ENCODE results near the gene TMEM119.

DNA sequence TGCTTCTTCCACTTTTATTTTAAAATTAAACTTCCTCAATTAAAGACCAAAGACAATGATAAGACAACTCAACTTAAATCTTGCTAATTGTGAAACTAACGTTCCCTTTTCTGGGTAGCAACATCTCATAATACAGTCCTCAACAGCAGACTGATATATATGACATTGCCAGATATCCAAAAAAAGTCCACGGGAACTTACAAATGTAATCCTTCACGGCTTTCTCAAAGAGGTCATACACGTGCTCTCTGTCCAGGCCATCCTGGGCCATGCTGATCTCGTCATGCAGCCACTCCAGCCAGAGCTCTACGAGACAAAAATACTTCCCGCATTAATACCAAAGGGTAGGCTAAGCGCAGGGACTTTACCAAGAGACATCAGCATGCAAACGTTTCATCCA lies 50.2 kb downstream of the TMEM119 start:
- TF ChIP-seq CTCF (IDR thresholded peaks at IDR 0.05; ENCODE audit: poor library complexity) (no peak), EZH2phosphoT487 (IDR thresholded peaks at IDR 0.05; ENCODE audit: low read depth, severe bottlenecking, unreplicated experiment) (no peak), EZH2 (IDR thresholded peaks at IDR 0.05; ENCODE audit: borderline replicate concordance) (no peak)
